AG09319 (cell line): Measurements from ENCODE around the gene UQCR11.

Experiments
- DNase-seq: peaks from one replicate; pipeline ENCODE4 v3.0.0-alpha.2; 2010; ENCODE audit warnings: low read depth; ENCODE audit errors: extremely low read depth
- TF ChIP-seq, protein P1 (sequence below): IDR thresholded peaks from 2 replicates; pipeline ENCODE4 v1.5.1; 2011; ENCODE audit warnings: low read depth, mild to moderate bottlenecking, inconsistent platforms, low read length, moderate library complexity

The UQCR11 gene

DNA sequence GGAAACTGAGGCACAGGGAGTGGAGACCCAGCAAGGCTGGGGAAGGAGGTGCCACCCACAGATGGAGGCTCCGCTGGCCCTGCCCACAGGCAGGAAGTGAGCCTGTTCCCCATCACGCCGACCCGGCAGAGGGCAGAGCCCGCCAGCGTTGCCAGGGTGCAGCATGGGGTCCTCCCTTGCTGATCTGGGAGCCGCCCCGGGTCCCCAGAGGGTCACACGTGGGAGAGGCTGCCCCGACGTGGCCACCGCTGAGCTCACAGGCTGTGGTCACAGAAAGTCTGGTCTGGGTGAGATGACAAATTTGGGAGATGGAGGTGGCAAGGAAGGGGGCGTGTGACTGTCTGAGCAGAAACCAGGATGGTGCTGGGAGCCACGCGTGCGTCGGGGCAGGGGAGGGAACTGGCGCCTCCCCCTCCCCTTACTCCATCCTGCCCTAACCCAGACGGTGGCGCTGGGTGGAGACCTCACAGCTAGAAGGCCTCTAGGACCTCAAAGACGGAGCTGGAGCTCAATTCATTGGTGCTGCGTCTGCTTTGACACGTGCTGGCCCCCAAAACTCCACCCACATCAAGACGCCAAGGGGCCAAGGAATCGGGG is 44.9 kb downstream of the UQCR11 start:
- DNase-seq = no peak
- TF ChIP-seq, protein P1, sequence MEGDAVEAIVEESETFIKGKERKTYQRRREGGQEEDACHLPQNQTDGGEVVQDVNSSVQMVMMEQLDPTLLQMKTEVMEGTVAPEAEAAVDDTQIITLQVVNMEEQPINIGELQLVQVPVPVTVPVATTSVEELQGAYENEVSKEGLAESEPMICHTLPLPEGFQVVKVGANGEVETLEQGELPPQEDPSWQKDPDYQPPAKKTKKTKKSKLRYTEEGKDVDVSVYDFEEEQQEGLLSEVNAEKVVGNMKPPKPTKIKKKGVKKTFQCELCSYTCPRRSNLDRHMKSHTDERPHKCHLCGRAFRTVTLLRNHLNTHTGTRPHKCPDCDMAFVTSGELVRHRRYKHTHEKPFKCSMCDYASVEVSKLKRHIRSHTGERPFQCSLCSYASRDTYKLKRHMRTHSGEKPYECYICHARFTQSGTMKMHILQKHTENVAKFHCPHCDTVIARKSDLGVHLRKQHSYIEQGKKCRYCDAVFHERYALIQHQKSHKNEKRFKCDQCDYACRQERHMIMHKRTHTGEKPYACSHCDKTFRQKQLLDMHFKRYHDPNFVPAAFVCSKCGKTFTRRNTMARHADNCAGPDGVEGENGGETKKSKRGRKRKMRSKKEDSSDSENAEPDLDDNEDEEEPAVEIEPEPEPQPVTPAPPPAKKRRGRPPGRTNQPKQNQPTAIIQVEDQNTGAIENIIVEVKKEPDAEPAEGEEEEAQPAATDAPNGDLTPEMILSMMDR = no peak

DNA sequence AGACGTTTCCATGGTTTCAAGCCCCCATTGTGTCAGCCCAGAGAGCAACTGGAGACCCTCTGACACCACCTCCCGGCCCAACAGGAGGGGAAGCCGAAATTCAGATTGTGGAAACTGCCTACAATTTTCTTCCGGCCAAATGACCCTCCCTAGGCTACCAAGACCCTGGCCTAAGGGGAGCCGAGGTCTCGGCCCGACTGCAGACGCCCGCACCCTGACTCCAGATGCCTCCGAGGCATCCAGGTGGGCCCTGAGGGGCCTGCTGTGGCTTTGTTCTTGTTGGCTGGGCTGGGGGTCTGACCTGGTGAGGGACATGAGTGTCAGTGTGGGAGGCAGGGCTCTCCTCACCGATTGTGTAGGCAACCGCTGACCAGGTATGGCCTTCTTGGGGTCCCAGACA is 46.7 kb downstream of the UQCR11 start:
- DNase-seq = no peak
- TF ChIP-seq, protein P1 = no peak

DNA sequence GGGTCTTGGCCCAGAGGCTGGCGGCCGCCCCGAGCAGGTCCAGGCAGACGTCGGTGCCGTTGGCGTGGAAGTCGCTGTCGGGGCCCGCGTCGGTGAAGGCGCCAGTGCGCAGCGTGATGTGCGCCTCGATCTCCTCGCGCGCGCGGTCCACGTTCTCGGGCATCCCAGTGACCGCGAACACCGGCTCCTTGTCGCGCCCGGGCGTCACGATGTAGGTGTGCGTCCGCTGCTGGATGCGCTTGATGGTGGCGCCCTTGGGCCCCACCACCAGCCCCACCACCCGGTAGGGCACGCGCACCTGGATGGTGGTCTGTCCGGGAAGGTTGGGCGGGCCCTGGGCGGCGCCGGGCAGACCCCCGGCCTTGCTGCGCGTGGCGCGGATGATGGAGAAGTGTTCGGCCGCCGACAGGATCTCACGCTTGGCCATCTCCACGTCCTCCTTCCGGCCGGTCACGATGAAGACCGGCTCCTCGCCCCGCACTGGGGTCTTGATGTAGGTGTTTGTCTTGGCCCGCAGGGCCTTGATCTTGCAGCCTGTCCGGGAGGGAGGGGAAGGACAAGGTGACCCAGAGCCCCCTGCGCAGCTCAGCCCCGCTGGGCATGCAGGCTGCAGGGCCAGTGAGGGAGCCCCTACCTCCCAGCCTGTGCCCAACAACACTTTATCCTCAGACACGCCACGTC is 48.7 kb downstream of the UQCR11 start:
- no peak for DNase-seq
- TF ChIP-seq, protein P1 = no peak

DNA sequence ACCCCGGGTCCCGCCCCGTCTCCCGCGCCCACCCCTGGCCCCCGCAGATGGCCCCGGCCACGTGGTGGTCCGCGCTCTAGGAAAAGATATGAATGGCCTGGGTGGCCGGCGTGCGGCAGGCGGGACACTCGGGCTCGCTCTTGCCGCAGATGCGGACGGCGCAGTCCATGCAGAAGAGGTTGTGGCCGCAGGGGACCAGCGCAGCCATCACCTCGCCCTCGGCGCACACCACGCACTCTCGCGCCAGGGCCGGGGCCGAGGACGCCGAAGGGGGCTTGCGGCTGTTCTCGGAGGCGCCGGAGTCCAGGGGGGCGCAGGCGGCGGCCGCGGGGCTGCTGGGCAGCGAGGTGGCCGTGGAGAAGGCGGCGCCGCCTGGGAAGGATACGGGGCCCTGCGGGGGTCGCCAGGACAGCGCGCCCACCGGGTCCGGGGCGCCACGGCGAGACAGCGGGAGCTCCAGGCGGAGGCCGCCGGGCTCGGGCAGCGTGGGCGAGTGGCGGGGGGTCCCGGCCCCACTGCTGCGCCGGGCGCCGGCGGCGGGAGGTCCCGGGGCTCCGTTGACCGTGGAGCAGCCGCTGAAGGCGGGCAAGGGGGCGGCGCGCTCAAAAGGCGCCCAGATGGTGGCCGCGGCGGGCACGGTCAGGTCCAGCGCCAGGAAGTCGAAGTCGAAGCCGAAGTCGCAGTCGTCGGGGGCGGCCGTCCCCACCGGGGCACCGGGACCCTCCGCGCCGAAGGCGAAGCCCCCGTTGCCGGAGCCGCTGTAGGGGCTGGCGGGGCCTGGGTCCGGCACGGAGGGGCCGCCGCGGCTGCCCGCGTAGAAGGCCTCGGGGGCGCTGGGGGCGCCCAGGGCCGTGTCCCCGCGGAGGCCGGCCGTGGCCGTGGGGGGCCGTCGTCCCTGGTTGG is 49.5 kb downstream of the UQCR11 start:
- TF ChIP-seq, protein P1 = no peak

DNA sequence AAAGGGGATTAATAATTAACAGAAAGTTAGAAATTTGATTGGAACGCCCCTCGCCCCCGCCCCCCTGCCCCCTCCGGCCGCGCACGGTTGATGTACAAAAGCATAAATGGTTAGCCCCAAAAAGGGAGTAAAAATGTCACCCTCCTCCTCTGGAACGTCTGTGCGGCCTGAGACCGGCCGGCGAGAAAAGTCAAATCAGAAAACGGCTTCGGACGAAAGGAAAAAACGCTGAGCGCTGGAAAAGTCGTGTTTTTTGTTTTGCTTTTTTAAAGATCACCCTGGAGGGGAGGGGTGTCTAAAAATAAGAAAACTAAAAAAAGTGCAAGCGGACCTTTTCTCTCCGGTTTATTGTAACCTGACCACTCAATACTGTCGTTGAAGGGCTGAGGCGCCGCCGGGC is 50.3 kb downstream of the UQCR11 start:
- TF ChIP-seq, protein P1 = no peak
- no peak for DNase-seq

More for the DNA sequence above, 49.5 kb downstream of the UQCR11 start:
- no peak for DNase-seq

DNA sequence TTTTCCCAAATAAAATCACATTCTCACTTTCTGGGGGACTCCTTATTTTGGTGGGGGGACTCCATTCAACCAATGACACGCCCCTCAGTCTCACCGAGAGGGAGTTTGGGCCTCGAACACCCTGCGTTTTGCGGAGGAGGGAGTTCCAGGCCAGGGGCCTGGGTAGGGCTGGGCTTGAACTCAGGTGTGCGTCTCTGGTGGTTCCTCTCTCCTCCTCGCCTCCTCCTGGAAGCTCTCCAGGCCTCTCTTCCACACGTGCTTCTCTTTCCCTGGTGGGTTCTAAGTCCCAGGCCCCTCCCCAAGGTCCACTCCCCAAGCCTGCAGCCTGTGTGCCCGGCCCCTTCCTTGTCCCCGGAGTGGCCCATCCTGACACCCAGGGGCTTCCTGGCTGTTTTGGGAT is 51.8 kb downstream of the UQCR11 start:
- TF ChIP-seq, protein P1 = no peak
- DNase-seq = no peak
